GM21360 (cell line): ENCODE measurements around the gene GLYR1.

Experiments used
- ATAC-seq: cut with Tn5 transposase; IDR thresholded peaks from one replicate; pipeline ENCODE4 v1.9.1; 2021; ENCODE audit warnings: mild to moderate bottlenecking, moderate library complexity; ENCODE audit not compliant: unreplicated experiment

The GLYR1 gene

GRCh38 chr16:4811773-4812172 is 35.3 kb downstream of the GLYR1 start:
- no peak for ATAC-seq

- no peak for ATAC-seq
Measured at GRCh38 chr16:4811242-4811641, 35.8 kb downstream of the GLYR1 start.

- ATAC-seq = no peak
Measured at GRCh38 chr16:4806280-4806679, 40.8 kb downstream of the GLYR1 start.

GRCh38 chr16:4805231-4805630 is 41.9 kb downstream of the GLYR1 start:
- no peak for ATAC-seq

GRCh38 chr16:4803898-4804762 is 43.0 kb downstream of the GLYR1 start:
- no peak for ATAC-seq

GRCh38 chr16:4803401-4803844 is 43.7 kb downstream of the GLYR1 start:
- no peak for ATAC-seq

GRCh38 chr16:4802659-4803287 is 44.3 kb downstream of the GLYR1 start:
- ATAC-seq = peak; percentile 92

GRCh38 chr16:4801962-4802658 is 45.0 kb downstream of the GLYR1 start, which contains the start of gene ROGDI:
Gene ROGDI (minus strand): TSS chr16:4802633. CDS start chr16:4802571, 62 bp downstream.
- ATAC-seq = peak; percentile 47

GRCh38 chr16:4801051-4801961 is 45.8 kb downstream of the GLYR1 start:
- ATAC-seq = no peak

- ATAC-seq = no peak
Measured at GRCh38 chr16:4800290-4801041, 46.6 kb downstream of the GLYR1 start.

GRCh38 chr16:4799171-4799855 is 47.8 kb downstream of the GLYR1 start:
- no peak for ATAC-seq

GRCh38 chr16:4798456-4798855 is 48.6 kb downstream of the GLYR1 start:
- no peak for ATAC-seq

GRCh38 chr16:4797805-4798252 is 49.3 kb downstream of the GLYR1 start:
- ATAC-seq = no peak

- ATAC-seq = no peak
Measured at GRCh38 chr16:4796982-4797804, 49.9 kb downstream of the GLYR1 start.

GRCh38 chr16:4795828-4796572 is 51.1 kb downstream of the GLYR1 start:
- no peak for ATAC-seq

GRCh38 chr16:4795181-4795827 is 51.8 kb downstream of the GLYR1 start, which contains the start of gene SMIM22:
Gene SMIM22 (plus strand): TSS chr16:4795369. CDS start chr16:4795735, 366 bp downstream.
- no peak for ATAC-seq

- ATAC-seq = no peak
Measured at GRCh38 chr16:4792951-4793513, 54.1 kb downstream of the GLYR1 start.
